ENCODE measurements around the gene SETDB1.

DNA sequence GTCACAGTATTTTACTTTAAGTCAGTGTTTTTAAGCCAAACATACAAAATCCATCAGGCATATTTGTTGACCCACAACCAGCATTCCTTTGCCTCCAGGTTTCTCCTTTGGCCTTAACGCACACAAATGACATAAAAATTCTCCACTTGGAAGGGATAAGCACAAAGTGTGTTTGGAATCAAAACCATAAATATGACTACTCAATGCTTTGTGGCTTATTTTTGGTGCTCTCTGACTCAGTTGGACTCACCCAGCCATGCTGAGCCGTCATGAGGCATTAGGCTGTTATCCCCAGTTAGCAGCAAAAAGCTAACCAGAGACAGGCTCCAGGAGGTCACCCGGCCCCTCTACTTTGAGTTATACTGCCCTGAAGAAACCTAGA, 83.0 kb downstream of the SETDB1 start:
- TF ChIP-seq, protein P1, sequence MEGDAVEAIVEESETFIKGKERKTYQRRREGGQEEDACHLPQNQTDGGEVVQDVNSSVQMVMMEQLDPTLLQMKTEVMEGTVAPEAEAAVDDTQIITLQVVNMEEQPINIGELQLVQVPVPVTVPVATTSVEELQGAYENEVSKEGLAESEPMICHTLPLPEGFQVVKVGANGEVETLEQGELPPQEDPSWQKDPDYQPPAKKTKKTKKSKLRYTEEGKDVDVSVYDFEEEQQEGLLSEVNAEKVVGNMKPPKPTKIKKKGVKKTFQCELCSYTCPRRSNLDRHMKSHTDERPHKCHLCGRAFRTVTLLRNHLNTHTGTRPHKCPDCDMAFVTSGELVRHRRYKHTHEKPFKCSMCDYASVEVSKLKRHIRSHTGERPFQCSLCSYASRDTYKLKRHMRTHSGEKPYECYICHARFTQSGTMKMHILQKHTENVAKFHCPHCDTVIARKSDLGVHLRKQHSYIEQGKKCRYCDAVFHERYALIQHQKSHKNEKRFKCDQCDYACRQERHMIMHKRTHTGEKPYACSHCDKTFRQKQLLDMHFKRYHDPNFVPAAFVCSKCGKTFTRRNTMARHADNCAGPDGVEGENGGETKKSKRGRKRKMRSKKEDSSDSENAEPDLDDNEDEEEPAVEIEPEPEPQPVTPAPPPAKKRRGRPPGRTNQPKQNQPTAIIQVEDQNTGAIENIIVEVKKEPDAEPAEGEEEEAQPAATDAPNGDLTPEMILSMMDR (tag by site-specific recombination; IDR thresholded peaks at IDR 0.05), result no peak
- TF ChIP-seq TCF7L2 (IDR thresholded peaks at IDR 0.05; ENCODE audit: borderline replicate concordance, low read depth, low read length) (no peak), SP3 (tag by site-specific recombination; IDR thresholded peaks at IDR 0.05) (no peak), KLF9 (tag by site-specific recombination; IDR thresholded peaks at IDR 0.05; ENCODE audit: low read depth) (no peak), ZBTB1 (tag by site-specific recombination; IDR thresholded peaks at IDR 0.05) (no peak), ZBTB48 (tag by site-specific recombination; IDR thresholded peaks at IDR 0.05) (no peak)
- TF ChIP-seq, protein P2, sequence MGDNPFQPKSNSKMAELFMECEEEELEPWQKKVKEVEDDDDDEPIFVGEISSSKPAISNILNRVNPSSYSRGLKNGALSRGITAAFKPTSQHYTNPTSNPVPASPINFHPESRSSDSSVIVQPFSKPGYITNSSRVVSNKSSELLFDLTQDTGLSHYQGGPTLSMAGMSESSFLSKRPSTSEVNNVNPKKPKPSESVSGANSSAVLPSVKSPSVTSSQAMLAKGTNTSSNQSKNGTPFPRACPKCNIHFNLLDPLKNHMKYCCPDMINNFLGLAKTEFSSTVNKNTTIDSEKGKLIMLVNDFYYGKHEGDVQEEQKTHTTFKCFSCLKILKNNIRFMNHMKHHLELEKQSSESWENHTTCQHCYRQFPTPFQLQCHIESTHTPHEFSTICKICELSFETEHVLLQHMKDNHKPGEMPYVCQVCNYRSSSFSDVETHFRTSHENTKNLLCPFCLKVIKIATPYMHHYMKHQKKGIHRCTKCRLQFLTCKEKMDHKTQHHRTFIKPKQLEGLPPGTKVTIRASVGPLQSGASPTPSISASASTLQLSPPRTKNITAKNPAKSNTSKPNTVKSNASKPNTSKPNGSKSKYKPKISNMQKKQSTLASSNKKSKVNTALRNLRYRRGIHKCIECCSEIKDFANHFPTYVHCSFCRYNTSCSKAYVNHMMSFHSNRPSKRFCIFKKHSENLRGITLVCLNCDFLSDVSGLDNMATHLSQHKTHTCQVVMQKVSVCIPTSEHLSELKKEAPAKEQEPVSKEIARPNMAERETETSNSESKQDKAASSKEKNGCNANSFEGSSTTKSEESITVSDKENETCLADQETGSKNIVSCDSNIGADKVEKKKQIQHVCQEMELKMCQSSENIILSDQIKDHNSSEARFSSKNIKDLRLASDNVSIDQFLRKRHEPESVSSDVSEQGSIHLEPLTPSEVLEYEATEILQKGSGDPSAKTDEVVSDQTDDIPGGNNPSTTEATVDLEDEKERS (tag by site-specific recombination; IDR thresholded peaks at IDR 0.05), result no peak
- TF ChIP-seq, protein P3, sequence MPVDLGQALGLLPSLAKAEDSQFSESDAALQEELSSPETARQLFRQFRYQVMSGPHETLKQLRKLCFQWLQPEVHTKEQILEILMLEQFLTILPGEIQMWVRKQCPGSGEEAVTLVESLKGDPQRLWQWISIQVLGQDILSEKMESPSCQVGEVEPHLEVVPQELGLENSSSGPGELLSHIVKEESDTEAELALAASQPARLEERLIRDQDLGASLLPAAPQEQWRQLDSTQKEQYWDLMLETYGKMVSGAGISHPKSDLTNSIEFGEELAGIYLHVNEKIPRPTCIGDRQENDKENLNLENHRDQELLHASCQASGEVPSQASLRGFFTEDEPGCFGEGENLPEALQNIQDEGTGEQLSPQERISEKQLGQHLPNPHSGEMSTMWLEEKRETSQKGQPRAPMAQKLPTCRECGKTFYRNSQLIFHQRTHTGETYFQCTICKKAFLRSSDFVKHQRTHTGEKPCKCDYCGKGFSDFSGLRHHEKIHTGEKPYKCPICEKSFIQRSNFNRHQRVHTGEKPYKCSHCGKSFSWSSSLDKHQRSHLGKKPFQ (tag by site-specific recombination; IDR thresholded peaks at IDR 0.05), result no peak

All from HEK293 (cell line).